ENCODE results near the gene UAP1.
"Not testable (repeated sequence)": the region's sequence is repeated elsewhere in the genome, so short reads cannot be mapped to it uniquely, and the experiment has no call there.

The UAP1 gene

DNA sequence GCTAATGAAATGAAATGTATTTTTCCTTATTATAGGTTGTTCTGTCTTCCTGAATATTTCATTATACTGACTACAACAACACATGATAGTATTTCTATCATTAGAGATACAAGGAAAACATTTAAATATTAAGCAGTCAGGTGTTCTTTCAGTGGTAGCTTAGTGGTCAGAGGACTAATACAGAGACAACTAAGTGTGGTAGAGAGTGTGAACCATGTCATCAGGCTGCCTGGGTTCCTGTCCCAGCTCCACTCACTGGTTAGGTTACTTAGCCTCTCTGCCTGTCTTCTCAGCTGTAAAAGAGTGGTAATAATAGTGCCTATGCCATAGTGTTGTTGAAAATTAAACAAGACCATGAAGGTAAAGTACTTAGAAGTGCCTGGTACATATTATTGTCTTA is 3.9 kb downstream of the UAP1 start:
- no peak for DNase-seq (ENCODE audit: low read depth)

DNA sequence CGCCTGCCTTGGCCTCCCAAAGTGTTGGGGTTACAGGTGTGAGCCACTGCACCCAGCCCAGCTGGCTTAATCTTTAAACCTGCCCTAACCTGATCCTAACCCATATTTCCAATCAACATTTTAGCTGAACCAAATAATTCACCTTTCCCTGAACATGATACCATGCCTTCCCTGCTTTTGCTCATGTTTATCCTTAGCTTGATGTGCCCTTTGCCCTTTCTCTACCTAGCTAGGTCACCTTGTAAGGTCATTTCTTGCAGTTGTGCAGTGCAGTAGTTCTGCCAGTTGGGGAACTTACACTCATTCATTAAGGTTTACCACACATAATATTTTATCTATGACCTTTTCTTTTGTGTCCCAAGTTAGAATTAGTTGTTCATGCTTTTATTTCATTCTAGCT is 5.3 kb downstream of the UAP1 start:
- no peak for DNase-seq (ENCODE audit: low read depth)

DNA sequence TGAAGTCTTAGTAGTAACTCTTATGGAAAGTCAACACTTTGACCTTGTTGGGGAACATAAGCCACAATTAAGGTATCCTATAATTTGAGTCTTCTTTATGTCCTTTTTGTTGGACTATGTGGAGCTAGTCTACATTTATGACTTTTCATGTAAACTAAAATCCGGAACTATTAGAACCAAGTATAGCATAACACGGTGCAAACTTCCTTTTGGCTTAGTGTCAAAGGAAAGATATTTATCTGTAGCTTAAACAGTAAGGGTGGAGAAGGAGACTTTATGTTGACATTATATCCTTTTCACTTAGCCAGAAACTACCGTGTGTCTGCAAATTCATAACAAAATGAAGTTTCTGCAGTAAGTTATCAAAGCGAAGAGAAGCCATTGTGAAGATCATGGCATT is 7.3 kb downstream of the UAP1 start:
- no peak for DNase-seq (ENCODE audit: low read depth)

DNA sequence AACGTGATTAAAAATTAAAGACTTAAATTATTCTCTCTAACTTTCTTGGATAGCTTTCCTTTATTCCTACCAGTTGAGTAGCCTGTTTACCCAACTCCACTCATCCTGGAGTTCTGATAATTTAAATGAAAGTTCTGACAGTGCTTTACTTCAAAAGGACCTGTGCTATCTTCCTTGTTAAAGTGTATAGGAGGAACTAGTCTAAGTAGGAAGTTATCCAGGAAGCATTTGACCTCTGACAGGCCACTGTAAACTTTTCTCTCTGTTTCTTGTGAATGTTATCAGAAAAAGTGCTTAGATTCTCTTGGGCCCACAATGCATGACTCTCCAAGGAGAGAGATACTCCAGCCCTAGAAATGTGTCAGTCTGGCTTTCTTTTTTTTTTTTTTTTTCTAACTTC is 9.2 kb downstream of the UAP1 start:
- DNase-seq (ENCODE audit: low read depth), result no peak

- not testable (repeated sequence) for DNase-seq (ENCODE audit: low read depth)
Observed at GRCh38 chr1:162571121-162571520, 9.6 kb downstream of the UAP1 start.

- DNase-seq (ENCODE audit: low read depth), result no peak
Observed at GRCh38 chr1:162571696-162572095, 10.2 kb downstream of the UAP1 start.

GRCh38 chr1:162573136-162573535 is 11.6 kb downstream of the UAP1 start:
- no peak for DNase-seq (ENCODE audit: low read depth)

DNA sequence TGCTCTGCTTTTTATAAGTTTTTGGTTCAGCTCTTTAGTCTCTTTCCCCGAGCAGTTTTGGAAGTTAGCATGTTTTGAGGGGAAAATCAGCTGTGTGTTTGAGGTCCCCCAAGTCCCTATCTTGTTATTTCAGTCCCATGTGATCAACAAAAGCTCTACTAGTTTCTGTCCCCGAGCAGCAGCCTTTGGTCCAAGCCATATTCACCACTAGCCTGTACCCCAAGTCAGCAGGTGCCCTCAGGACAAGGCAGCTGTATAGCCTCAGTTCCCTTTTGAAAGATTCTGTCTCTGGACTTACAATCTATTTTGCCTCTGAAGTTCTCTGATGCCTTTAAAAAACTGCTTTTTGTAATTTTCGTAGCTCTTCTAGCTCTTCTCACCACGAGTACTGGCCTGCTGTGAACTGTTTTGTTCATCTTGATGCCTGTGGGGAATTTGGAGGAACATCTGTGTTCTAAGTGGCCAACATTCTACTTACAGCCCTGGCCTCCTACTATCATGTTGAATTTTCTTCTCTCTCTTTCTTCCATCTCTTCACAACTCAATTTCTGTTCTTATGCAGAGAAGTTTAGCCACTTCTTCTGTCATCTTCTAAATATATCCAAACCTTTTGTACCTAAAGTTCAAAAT is 16.7 kb downstream of the UAP1 start:
- no peak for DNase-seq (ENCODE audit: low read depth)

DNA sequence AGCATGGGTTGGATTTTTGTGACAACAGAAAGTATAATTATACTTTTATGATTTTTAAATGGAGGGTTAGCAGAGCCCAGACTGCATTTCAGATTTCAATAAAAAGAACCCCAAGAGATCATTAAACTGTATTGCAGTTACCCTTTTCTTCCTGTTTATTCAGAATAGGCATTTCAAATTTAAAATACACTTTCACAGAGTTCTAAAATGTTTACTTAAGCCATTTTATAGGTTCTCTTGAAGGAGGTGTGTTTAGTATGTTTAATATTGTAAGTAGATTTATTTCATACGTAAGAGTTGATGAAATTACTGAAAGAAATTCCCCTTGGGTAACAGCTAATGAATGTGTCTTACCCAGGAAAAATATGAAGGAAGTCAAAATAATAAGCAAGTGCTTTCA is 17.4 kb downstream of the UAP1 start:
- no peak for DNase-seq (ENCODE audit: low read depth)

DNA sequence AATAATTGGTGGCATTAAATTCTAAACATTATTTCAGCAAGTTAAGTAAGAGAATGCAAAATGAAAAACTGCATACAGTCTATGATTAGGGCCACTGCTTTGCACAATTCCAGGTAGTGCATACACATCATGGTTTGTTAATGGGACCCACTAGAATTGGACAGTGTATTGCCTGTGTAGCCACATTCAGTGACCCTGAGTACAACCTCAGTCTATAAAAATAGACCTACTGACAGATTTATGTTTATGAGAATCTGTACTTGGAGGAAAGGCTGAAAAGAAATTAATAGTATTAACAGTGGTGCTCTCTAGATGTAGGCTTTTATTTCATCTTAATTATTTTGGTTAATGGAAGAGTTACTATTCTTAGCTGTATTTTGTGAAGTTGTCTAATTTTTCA is 18.8 kb downstream of the UAP1 start:
- no peak for DNase-seq (ENCODE audit: low read depth)

GRCh38 chr1:162582901-162583300 is 21.4 kb downstream of the UAP1 start:
- DNase-seq (ENCODE audit: low read depth), result not testable (repeated sequence)

- DNase-seq (ENCODE audit: low read depth), result not testable (repeated sequence)
Observed at GRCh38 chr1:162585101-162585500, 23.6 kb downstream of the UAP1 start.

- no peak for DNase-seq (ENCODE audit: low read depth)
Observed at GRCh38 chr1:162587347-162587746, 25.8 kb downstream of the UAP1 start.

- no peak for DNase-seq (ENCODE audit: low read depth)
Observed at GRCh38 chr1:162587761-162588260, 26.3 kb downstream of the UAP1 start.

DNA sequence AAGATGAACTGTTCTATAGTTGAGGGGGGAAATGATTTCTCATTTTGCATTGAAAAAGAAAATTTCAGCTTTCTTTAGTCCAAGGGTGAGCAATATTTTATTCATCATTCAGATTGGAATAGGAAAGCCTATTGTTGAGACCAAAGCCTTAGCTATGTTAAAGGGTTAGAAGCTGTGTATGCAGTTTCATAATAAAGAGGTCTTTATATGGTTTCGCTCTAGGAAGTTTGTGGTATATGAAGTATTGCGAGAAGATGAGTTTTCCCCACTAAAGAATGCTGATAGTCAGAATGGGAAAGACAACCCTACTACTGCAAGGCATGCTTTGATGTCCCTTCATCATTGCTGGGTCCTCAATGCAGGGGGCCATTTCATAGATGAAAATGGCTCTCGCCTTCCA is 28.6 kb downstream of the UAP1 start:
- DNase-seq (ENCODE audit: low read depth), result no peak

GRCh38 chr1:162590686-162591085 is 29.2 kb downstream of the UAP1 start:
- DNase-seq (ENCODE audit: low read depth), result no peak

GRCh38 chr1:162596514-162597170 is 35.1 kb downstream of the UAP1 start:
- no peak for DNase-seq (ENCODE audit: low read depth)

DNA sequence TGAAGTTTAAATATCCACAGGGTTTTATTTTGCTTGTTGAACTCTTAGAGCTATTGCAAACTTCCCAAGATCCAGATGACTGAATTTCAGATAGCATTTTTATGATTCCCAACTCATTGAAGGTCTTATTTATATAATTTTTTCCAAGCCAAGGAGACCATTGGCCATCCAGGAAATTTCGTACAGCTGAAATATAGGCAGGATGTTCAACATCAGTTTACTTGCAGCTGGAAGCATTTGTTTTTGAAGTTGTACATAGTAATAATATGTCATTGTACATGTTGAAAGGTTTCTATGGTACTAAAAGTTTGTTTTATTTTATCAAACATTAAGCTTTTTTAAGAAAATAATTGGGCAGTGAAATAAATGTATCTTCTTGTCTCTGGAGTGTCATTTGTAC is 37.9 kb downstream of the UAP1 start:
- no peak for DNase-seq (ENCODE audit: low read depth)

DNA sequence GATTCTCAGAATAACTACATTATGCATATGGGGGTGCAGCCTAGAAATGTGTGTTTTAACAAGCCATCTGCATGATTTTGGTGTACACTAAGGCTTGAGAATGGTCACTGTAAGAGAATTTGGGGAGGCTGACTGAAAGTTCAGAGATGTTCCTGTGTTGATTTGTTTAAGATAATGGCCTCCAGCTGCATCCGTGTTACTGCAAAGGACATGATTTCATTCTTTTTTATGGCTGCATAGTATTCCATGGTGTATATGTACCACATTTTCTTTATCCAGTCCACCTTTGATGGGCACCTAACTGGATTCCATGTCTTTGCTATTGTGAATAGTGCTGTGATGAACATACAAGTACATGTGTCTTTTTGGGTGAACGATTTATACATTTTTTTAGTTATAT is 41.6 kb downstream of the UAP1 start:
- DNase-seq (ENCODE audit: low read depth), result not testable (repeated sequence)

- no peak for DNase-seq (ENCODE audit: low read depth)
Observed at GRCh38 chr1:162605225-162605927, 43.9 kb downstream of the UAP1 start.

DNA sequence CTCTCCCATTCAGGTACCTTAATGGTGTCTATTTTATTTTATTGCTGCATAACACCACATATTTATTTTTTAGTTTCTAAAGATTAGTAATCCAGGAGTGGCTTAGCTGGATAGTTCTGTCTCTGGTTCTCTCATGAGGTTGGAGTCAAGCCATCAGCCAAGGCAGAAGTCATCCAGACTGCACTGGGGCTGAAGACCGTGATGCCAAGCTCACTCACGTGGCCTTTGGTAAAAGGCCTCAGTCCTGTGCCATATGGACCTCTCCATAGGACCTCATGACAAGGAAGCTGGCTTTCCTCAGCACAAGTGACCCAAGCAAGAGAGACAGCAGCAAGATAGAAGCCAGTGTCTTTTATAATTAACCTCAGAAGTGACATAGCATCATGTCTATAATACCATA is 47.8 kb downstream of the UAP1 start:
- no peak for DNase-seq (ENCODE audit: low read depth)

DNA sequence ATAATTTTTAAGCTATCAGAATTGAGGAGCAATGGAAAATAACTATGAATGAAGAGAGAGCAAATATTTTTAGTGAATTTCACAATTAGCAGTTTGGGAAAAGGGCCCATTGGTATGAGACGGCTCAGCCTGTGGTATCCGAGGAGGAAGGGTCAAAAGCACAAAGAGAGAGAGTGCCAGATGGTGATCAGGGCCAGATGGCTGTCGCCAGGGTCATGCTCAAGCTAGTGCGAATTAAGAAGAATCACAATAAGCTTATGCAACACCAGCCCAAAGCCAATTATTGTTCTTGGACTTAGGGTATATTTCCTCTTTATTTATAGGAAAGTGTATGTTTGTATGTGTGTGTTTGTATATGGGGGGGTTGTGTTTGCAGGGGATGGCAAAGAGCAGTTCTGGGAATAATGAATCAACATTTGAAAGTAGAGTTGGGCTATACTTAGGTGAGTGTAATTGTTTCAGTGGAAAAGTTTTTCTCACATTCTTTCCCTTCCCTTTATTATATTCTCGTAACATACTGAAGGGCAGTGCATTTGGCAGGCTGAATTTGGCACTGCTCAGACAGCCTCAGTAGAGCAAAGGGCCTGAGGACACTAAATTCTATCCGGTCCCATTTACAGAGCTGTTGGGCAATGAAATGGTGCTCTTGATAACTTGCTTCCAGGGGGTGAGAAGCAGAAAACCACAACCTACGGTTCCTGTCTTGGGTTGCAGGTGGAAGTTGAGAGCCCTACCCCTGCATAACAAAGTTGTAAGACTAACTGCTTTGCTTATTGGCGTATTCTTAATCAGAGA is 51.3 kb downstream of the UAP1 start:
- DNase-seq (ENCODE audit: low read depth), result no peak

DNA sequence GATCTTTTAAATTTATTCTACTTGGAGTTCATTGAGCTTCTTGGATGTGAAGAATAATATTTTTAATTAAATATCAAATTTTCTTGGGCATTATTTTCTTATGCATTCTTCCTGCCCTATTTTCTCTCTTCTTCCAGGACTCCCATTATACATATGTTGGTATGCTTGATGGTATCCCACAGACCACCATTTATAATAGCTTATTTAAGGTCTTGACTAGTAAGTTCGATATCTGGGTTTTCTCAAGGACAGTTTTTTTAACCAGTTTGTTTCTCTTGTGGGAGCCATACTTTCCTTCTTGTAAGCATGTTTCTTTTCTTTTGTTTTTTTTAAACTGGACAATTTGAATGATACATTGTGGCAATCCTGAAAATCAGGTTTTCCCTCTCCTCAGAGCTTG is 55.3 kb downstream of the UAP1 start:
- no peak for DNase-seq (ENCODE audit: low read depth)
